ENCODE data around the gene APLP1.
"Not testable (repeated sequence)": the region's sequence is repeated elsewhere in the genome, so short reads cannot be mapped to it uniquely, and the experiment has no call there.

The APLP1 gene

GRCh38 chr19:35907377-35907745 lies 39.0 kb downstream of the APLP1 start:
- DNase-seq: no peak

DNA sequence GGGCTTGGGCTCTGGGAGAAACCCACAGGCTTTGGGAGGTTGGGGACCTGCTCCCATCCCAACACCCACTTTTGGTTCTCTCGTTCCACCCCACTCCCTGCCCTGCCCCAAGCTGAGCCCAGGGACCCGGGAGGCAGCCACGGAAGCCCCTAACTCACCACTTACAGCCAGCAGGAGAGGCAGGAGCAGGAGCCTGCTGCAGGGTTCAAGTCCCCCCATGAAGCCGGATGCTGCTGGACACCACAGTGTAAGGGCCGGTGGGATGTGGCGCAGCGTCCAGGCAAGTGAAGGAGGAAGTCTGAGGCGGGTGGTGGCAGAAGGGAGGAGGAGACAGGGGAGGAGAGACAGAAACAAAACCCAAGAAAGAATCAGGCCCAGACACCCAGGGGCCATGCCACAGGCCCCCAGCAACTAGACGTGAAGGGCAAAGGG lies 39.7 kb downstream of the APLP1 start, which contains the start of gene TYROBP:
Gene TYROBP (minus strand): TSS at position 286 of the 432 bp plus-strand sequence. CDS start 67 bp downstream, at position 219.
- no peak for DNase-seq

DNA sequence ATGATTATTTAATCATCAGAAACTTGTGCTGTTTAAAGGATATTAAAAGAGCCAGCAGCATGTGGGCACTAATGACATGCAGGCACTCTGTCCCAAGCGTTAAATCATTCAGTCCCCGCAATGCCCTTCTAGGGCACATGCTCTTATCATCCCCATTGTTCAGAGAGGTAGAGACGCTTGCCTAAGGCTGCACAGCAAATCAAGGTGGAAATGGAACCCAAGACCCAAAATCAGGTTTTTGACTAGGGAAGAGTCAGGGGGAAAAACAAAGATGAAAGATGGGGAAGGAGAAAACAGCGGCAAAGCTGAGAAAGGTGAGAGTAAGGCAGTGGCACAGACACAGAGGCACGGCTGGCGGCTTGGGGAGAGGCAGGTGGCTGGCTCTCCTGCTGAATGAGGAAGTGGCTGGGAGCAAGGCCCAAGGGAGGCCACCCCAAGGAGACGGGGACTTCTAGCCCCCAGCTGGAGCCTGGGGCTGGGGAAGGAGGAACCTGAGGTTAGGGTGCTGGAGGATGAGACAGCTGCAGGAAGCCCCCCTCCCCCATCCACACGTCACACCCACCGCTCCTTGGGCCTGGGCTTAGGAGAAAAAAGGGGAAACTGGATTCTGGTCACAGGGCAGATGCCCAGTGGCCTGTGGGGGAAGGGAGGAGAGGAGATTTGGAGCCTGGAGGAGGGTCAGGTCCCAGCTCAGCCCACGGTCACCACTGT lies 40.8 kb downstream of the APLP1 start:
- DNase-seq: peak; percentile 41

GRCh38 chr19:35909684-35910035 lies 41.3 kb downstream of the APLP1 start:
- no peak for DNase-seq

DNA sequence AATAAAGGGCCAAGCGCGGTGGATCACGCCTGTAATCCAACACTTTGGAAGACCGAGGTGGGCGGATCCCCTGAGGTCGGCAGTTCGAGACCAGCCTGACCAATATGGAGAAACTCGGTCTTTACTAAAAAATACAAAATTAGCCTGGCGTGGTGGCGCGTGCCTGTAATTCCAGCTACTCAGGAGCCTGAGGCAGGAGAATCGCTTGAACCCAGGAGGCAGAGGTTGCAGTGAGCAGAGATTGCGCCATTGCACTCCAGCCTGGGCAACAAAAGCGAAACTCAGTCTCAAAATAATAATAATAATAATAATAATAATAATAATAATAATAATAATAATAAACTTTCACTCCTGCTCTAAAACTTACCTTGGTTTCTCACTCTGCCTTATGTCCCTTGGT lies 42.0 kb downstream of the APLP1 start:
- DNase-seq: not testable (repeated sequence)

DNA sequence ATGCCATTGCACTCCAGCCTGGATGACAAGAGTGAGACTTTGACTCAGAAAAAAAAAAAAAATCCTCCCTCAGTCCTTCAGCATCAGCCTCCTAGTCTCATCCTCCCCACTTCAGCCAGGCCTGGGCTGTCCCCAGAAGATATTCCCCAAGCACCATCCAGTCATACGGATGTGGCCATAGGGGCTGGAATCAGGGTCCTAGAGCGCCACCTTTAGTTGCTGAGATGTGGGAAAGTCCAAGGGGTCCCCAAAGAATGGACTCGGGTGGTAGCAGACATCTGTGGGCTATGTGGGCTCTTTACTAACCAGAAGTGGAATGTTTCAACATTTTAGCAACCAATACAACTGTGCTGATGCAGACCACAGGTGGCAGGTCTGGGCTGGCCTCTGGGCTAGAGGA lies 42.8 kb downstream of the APLP1 start:
- DNase-seq: no peak

- peak; percentile 42 for DNase-seq
Observed at GRCh38 chr19:35911790-35912189, 43.4 kb downstream of the APLP1 start.

DNA sequence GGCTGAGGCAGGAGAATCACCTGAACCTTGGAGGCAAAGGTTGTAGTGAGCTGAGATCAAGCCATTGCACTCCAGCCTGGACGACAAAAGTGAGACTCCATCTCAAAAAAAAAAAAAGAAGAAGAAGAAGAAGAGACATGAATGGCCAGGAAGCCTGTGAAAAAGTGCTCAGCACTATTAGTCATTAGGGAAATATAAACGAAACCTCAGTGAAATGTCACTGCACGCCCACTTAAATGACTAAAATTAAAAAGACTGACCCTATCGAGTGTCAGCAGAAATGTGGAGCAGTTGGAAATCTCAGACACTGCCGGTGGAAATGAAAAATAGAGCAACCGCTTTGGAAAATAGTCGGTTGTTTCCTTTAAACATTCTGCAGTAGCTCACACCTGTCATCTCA lies 45.2 kb downstream of the APLP1 start:
- DNase-seq: no peak

GRCh38 chr19:35915443-35915842 lies 47.1 kb downstream of the APLP1 start:
- DNase-seq: no peak

DNA sequence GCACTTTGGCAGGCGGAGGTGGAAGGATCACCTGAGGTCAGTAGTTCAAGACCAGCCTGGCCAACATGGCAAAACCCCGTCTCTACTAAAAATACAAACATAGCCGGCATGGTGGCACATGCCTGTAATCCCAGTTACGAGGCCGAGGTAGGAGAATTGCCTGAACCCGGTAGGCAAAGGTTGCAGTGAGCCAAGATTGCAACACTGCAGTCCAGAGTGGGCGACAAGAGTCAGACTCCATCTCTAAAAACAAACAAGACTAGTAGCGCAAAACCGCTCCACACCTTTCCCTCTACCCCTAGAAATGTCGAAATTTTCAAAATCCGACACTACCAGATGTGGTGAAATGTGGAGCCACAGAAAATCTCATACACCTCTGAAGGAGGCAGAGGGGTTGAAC lies 50.9 kb downstream of the APLP1 start:
- no peak for DNase-seq

- DNase-seq: no peak
Observed at GRCh38 chr19:35921012-35921411, 52.6 kb downstream of the APLP1 start.

DNA sequence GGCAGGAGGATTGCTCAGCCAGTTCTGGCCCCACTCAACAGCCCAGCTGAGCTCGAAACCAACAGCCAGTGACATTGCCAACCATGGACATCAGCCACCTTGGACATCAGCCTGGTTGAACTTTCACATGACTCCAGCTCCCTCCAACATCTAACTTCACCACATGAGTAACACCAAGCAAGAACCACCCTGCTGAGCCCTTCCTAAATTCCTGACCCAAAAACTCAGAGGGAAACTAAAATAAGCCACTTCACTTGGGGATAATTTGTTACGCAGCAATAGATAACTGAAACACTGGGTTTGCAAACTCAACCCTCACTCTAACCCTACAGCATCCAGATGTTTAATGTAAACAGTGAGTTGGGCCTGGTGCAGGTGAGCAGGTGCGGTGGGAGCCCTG lies 57.1 kb downstream of the APLP1 start:
- DNase-seq: no peak

DNA sequence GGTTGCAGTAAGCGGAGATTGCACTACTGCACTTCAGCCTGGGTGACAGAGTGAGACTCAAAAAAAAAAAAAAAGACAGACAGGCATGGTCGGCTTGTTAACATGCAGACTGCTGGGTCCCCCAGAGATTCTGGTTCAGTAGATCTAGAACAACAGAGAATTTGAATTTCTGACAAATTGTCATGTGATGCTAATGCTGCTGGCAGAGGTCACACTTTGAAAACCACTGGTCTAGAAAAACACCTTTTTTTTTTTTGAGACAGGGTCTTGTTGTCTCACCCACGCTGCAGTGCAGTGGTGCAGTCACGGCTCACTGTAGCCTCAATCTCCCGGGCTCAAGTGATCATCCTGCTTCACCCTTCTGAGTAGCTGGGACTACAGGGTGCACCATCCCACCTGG lies 60.1 kb downstream of the APLP1 start:
- DNase-seq: peak; percentile 29

All from CD4-positive, alpha-beta T cell treated with Interleukin-4 for 4 hours (primary cell).